IPS DF 6.9 (cell line): ENCODE results near the gene C1QL1.
A peak's percentile ranks its signal among the peaks of the same experiment; 100 is the strongest.

ENCODE experiments used
- DNase-seq: peaks from one replicate; pipeline ENCODE4 v3.0.0-alpha.2; 2013; ENCODE audit warnings: low read depth, low spot score
- H3K27ac ChIP-seq: one replicate; pipeline ENCODE4 v1.5.1; 2013; ENCODE audit warnings: low read length, control low read depth
- H3K27me3 ChIP-seq: 2 replicates; pipeline ENCODE4 v1.6.1; 2013; ENCODE audit warnings: mild to moderate bottlenecking, low read length; ENCODE audit not compliant: control insufficient read depth, insufficient read depth
- H3K36me3 ChIP-seq: 2 replicates; pipeline ENCODE4 v1.6.1; 2013; ENCODE audit warnings: low read length; ENCODE audit not compliant: control insufficient read depth, insufficient read depth
- H3K4me1 ChIP-seq: 2 replicates; pipeline ENCODE4 v1.6.1; 2013; ENCODE audit warnings: low read length; ENCODE audit not compliant: control insufficient read depth, insufficient read depth
- H3K4me3 ChIP-seq: 2 replicates; pipeline ENCODE4 v1.5.1; 2013; ENCODE audit warnings: mild to moderate bottlenecking, low read length
- H3K9me3 ChIP-seq: 2 replicates; pipeline ENCODE4 v1.6.1; 2013; ENCODE audit warnings: low read length, inconsistent platforms; ENCODE audit not compliant: control insufficient read depth, insufficient read depth
- WGBS: extraction: QIAGEN DNeasy Blood & Tissue Kit; methylation state at CpG from one replicate; pipeline ENCODE4 v1.1.7; 2013; ENCODE audit warnings: mixed read lengths, missing lambda C conversion rate; ENCODE audit not compliant: insufficient read length, insufficient coverage; 5-methylcytosine and 5-hydroxymethylcytosine counted together

The C1QL1 gene

GRCh38 chr17:44968225-44969143 is at the start of gene C1QL1:
Gene C1QL1, minus strand, starts transcription at chr17:44968303. Its CDS starts 255 bp downstream, at chr17:44968048.
- Histone ChIP-seq H3K36me3 (no peaks in the 10 kb centered on the region), H3K4me3 (peak within 1 kb of the TSS; percentile 41; the same call in 1 of the 2 replicates), H3K9me3 (no peaks in the 10 kb centered on the region), H3K4me1 (peaks cover 7% of the 10 kb centered on the region; the same call in 1 of the 2 replicates), H3K27ac (no peak within 1 kb of the TSS), H3K27me3 (peaks cover 23% of the 10 kb centered on the region)
- DNase-seq = no peak
- no CpG with 5 or more reads among the region's 81 CpGs for WGBS

- no peaks in the 10 kb centered on the region for H3K36me3 ChIP-seq
- peaks cover 28% of the 10 kb centered on the region for H3K27me3 ChIP-seq
- no peak overlapping the region for H3K4me3 ChIP-seq
- WGBS = no CpG with 5 or more reads among the region's 5 CpGs
- DNase-seq = no peak
- no peaks in the 10 kb centered on the region for H3K9me3 ChIP-seq
- no peak overlapping the region for H3K27ac ChIP-seq
- peaks cover 7% of the 10 kb centered on the region for H3K4me1 ChIP-seq
Observed at GRCh38 chr17:45016823-45017222, 48.7 kb upstream of the C1QL1 start.

- WGBS = no CpG with 5 or more reads among the region's 7 CpGs
- H3K36me3 ChIP-seq = no peaks in the 10 kb centered on the region
- peaks cover 7% of the 10 kb centered on the region for H3K4me1 ChIP-seq
- no peak overlapping the region for H3K27ac ChIP-seq
- H3K27me3 ChIP-seq = peaks cover 26% of the 10 kb centered on the region
- H3K4me3 ChIP-seq = no peak overlapping the region
- H3K9me3 ChIP-seq = no peaks in the 10 kb centered on the region
- no peak for DNase-seq
Observed at GRCh38 chr17:45016237-45016636, 48.1 kb upstream of the C1QL1 start.

GRCh38 chr17:45013021-45013997 is 45.2 kb upstream of the C1QL1 start:
- H3K27me3 ChIP-seq = peaks cover 3% of the 10 kb centered on the region; the same call in 1 of the 2 replicates
- H3K4me1 ChIP-seq = peaks cover 1% of the 10 kb centered on the region; the same call in 1 of the 2 replicates
- H3K36me3 ChIP-seq = no peaks in the 10 kb centered on the region
- no peak overlapping the region for H3K4me3 ChIP-seq
- no peak for DNase-seq
- no peak overlapping the region for H3K27ac ChIP-seq
- no peaks in the 10 kb centered on the region for H3K9me3 ChIP-seq
- WGBS = no CpG with 5 or more reads among the region's 17 CpGs

- WGBS = no CpG with 5 or more reads among the region's 1 CpG
- Histone ChIP-seq H3K4me3 (no peak overlapping the region), H3K36me3 (no peaks in the 10 kb centered on the region), H3K9me3 (no peaks in the 10 kb centered on the region), H3K4me1 (peaks cover 4% of the 10 kb centered on the region), H3K27me3 (no peaks in the 10 kb centered on the region), H3K27ac (no peak overlapping the region)
- DNase-seq = no peak
Observed at GRCh38 chr17:45011767-45012166, 43.7 kb upstream of the C1QL1 start.

- no peak overlapping the region for H3K4me3 ChIP-seq
- H3K36me3 ChIP-seq = no peaks in the 10 kb centered on the region
- H3K27ac ChIP-seq = no peak overlapping the region
- WGBS = no CpG with 5 or more reads among the region's 13 CpGs
- H3K4me1 ChIP-seq = peaks cover 4% of the 10 kb centered on the region
- DNase-seq = no peak
- H3K27me3 ChIP-seq = no peaks in the 10 kb centered on the region
- H3K9me3 ChIP-seq = no peaks in the 10 kb centered on the region
Observed at GRCh38 chr17:45009676-45010467, 41.8 kb upstream of the C1QL1 start.

GRCh38 chr17:45008216-45008615 is 40.1 kb upstream of the C1QL1 start:
- Histone ChIP-seq H3K36me3 (no peaks in the 10 kb centered on the region), H3K4me3 (no peak overlapping the region), H3K27ac (no peak overlapping the region), H3K4me1 (peaks cover 3% of the 10 kb centered on the region), H3K9me3 (no peaks in the 10 kb centered on the region), H3K27me3 (no peaks in the 10 kb centered on the region)
- no CpG with 5 or more reads among the region's 10 CpGs for WGBS
- no peak for DNase-seq

- 0 out of 2 replicates have a peak, but pooled peaks cover 2% of the 10 kb centered on the region for H3K27me3 ChIP-seq
- no peak for DNase-seq
- H3K4me3 ChIP-seq = no peak overlapping the region
Observed at GRCh38 chr17:45006927-45007461, 38.9 kb upstream of the C1QL1 start.

GRCh38 chr17:45005700-45006099 is 37.6 kb upstream of the C1QL1 start:
- Histone ChIP-seq H3K4me1 (peaks cover 3% of the 10 kb centered on the region), H3K27me3 (0 out of 2 replicates have a peak, but pooled peaks cover 2% of the 10 kb centered on the region), H3K9me3 (no peaks in the 10 kb centered on the region), H3K27ac (no peak overlapping the region), H3K36me3 (no peaks in the 10 kb centered on the region), H3K4me3 (no peak overlapping the region)
- WGBS = no CpG with 5 or more reads among the region's 2 CpGs
- no peak for DNase-seq

More at GRCh38 chr17:45006927-45007461, 38.9 kb upstream of the C1QL1 start:
- WGBS = no CpG with 5 or more reads among the region's 10 CpGs
- Histone ChIP-seq H3K4me1 (peaks cover 3% of the 10 kb centered on the region), H3K27ac (no peak overlapping the region), H3K9me3 (no peaks in the 10 kb centered on the region), H3K36me3 (no peaks in the 10 kb centered on the region)
